HG03108 (cell line): Measurements from ENCODE around the gene FAM43A.

Experiments
- ATAC-seq: cut with Tn5 transposase; IDR thresholded peaks from one replicate; pipeline ENCODE4 v1.9.1; 2021; ENCODE audit warnings: moderate library complexity; ENCODE audit not compliant: unreplicated experiment

The FAM43A gene

GRCh38 chr3:194685718-194686413 lies at the start of gene FAM43A:
Gene FAM43A, plus strand, starts transcription at chr3:194685883. Its CDS starts 944 bp downstream, at chr3:194686827.
- ATAC-seq, result peak; percentile 36

- no peak for ATAC-seq
Measured at GRCh38 chr3:194637066-194637465, 48.6 kb upstream of the FAM43A start.

GRCh38 chr3:194637541-194638400 lies 47.9 kb upstream of the FAM43A start:
- ATAC-seq, result no peak

GRCh38 chr3:194638991-194639605 lies 46.6 kb upstream of the FAM43A start:
- no peak for ATAC-seq

GRCh38 chr3:194640829-194641228 lies 44.9 kb upstream of the FAM43A start:
- ATAC-seq, result no peak

GRCh38 chr3:194642769-194643168 lies 42.9 kb upstream of the FAM43A start:
- no peak for ATAC-seq

- ATAC-seq, result no peak
Measured at GRCh38 chr3:194647747-194648146, 37.9 kb upstream of the FAM43A start.

GRCh38 chr3:194654443-194654842 lies 31.2 kb upstream of the FAM43A start:
- ATAC-seq, result peak; percentile 85

- ATAC-seq, result no peak
Measured at GRCh38 chr3:194657439-194657838, 28.2 kb upstream of the FAM43A start.

- no peak for ATAC-seq
Measured at GRCh38 chr3:194658477-194659242, 27.0 kb upstream of the FAM43A start.

- no peak for ATAC-seq
Measured at GRCh38 chr3:194659778-194660177, 25.9 kb upstream of the FAM43A start.

GRCh38 chr3:194661374-194661773 lies 24.3 kb upstream of the FAM43A start:
- ATAC-seq, result no peak

- ATAC-seq, result no peak
Measured at GRCh38 chr3:194661946-194662345, 23.7 kb upstream of the FAM43A start.

GRCh38 chr3:194664857-194665256 lies 20.8 kb upstream of the FAM43A start:
- no peak for ATAC-seq

GRCh38 chr3:194667363-194667762 lies 18.3 kb upstream of the FAM43A start:
- no peak for ATAC-seq

- no peak for ATAC-seq
Measured at GRCh38 chr3:194671511-194671899, 14.2 kb upstream of the FAM43A start.

- peak; percentile 86 for ATAC-seq
Measured at GRCh38 chr3:194671900-194672808, 13.5 kb upstream of the FAM43A start, which contains the start of gene LSG1. Gene LSG1, minus strand, starts transcription at chr3:194672191. Its CDS starts 29 bp downstream, at chr3:194672162.

- ATAC-seq, result no peak
Measured at GRCh38 chr3:194672876-194673275, 12.8 kb upstream of the FAM43A start.

- ATAC-seq, result no peak
Measured at GRCh38 chr3:194673761-194674160, 11.9 kb upstream of the FAM43A start.
